Karpas-422 (cell line): Measurements from ENCODE around the gene TCOF1. TPM values are rescaled to one million over a fixed set of nuclear protein-coding genes. Genes with fewer than 3 reads are reported as not detected.

Experiments used
- DNase-seq: peaks from one replicate; pipeline ENCODE4 v3.0.0-alpha.2; 2015
- H2AFZ ChIP-seq: fragments of 200-600 bp; sonication (generic); 2 replicates; pipeline ENCODE4 v1.6.1; 2014; ENCODE audit warnings: antibody characterized with exemption, low read length, mixed read lengths
- H3K27ac ChIP-seq: fragments of 200-600 bp; sonication (generic); 2 replicates; pipeline ENCODE4 v1.5.1; 2014; ENCODE audit warnings: mild to moderate bottlenecking, low read length, moderate library complexity
- H3K27me3 ChIP-seq: fragments of 200-600 bp; sonication (generic); 2 replicates; pipeline ENCODE4 v1.6.1; 2014; ENCODE audit warnings: low read length, mixed read lengths
- H3K36me3 ChIP-seq: fragments of 200-600 bp; sonication (generic); 2 replicates; pipeline ENCODE4 v1.6.1; 2014; ENCODE audit warnings: low read length, mixed read lengths; ENCODE audit not compliant: insufficient read depth
- H3K4me1 ChIP-seq: fragments of 200-600 bp; sonication (generic); 2 replicates; pipeline ENCODE4 v1.6.1; 2014; ENCODE audit warnings: mild to moderate bottlenecking, low read length, mixed read lengths
- H3K4me2 ChIP-seq: fragments of 200-600 bp; sonication (generic); 2 replicates; pipeline ENCODE4 v1.6.1; 2014; ENCODE audit warnings: low read length, low read depth, mild to moderate bottlenecking; ENCODE audit not compliant: poor library complexity, severe bottlenecking
- H3K4me3 ChIP-seq: fragments of 200-600 bp; sonication (generic); 2 replicates; pipeline ENCODE4 v1.5.1; 2014; ENCODE audit warnings: mild to moderate bottlenecking, antibody characterized with exemption, low read length, mixed read lengths
- H3K79me2 ChIP-seq: fragments of 200-600 bp; sonication (generic); 2 replicates; pipeline ENCODE4 v1.6.1; 2014; ENCODE audit warnings: mild to moderate bottlenecking, low read length, mixed read lengths
- H3K9ac ChIP-seq: fragments of 200-600 bp; sonication (generic); 2 replicates; pipeline ENCODE4 v1.6.0; 2014; ENCODE audit warnings: low read length
- H3K9me2 ChIP-seq: fragments of 200-600 bp; sonication (generic), shearing (Covaris generic); replicated peaks from 2 replicates; pipeline ENCODE4 v1.6.0; 2014; ENCODE audit warnings: mild to moderate bottlenecking, low read length, moderate library complexity; ENCODE audit not compliant: insufficient read depth
- H3K9me3 ChIP-seq: fragments of 300-700, 200-600 bp; sonication (generic); 2 replicates; pipeline ENCODE4 v1.6.1; 2014; ENCODE audit warnings: low read length, mixed read lengths
- H4K20me1 ChIP-seq: fragments of 200-600 bp; sonication (generic); 2 replicates; pipeline ENCODE4 v1.6.1; 2014; ENCODE audit warnings: mild to moderate bottlenecking, antibody characterized with exemption, low read length, low read depth; ENCODE audit not compliant: insufficient read depth
- total RNA-seq: library from RNA; depleted of rRNA; stranded (reverse); fragments of >200 nt; shearing (Covaris generic); gene quantifications from 2 replicates; pipeline ENCODE4 v1.2.3, GENCODE V29; 2014; ENCODE audit warnings: low replicate concordance

Gene TCOF1
- total RNA-seq, 1 experiment from 2014 or later: 23.0 TPM

DNA sequence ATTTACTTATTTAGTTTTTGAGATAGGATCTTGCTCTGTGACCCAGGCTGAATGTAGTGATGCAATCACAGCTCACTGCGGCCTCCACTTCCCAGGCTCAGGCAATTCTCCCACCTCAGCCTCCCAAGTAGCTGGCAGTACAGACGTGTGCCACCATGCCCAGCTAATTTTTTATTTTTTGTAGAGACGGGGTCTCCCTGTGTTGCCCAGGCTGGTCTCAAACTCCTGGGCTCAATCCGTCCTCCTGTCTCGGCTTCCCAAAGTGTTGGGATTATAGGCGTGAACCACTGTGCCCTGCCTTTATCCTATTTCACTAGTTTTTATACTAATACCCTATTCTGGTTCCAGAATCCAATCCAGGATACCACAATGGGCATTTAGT lies 85.2 kb downstream of the TCOF1 start:
- Histone ChIP-seq H2AFZ (no peak overlapping the region), H3K9me3 (no peaks in the 10 kb centered on the region), H3K79me2 (peaks cover 7% of the 10 kb centered on the region), H3K4me3 (no peak overlapping the region), H3K4me1 (peaks cover 3% of the 10 kb centered on the region), H3K27ac (no peak overlapping the region), H4K20me1 (peaks cover 33% of the 10 kb centered on the region), H3K27me3 (no peaks in the 10 kb centered on the region), H3K9me2 (no peaks in the 10 kb centered on the region), H3K4me2 (no peak overlapping the region), H3K36me3 (peaks cover 43% of the 10 kb centered on the region), H3K9ac (no peak overlapping the region)
- DNase-seq: no peak

DNA sequence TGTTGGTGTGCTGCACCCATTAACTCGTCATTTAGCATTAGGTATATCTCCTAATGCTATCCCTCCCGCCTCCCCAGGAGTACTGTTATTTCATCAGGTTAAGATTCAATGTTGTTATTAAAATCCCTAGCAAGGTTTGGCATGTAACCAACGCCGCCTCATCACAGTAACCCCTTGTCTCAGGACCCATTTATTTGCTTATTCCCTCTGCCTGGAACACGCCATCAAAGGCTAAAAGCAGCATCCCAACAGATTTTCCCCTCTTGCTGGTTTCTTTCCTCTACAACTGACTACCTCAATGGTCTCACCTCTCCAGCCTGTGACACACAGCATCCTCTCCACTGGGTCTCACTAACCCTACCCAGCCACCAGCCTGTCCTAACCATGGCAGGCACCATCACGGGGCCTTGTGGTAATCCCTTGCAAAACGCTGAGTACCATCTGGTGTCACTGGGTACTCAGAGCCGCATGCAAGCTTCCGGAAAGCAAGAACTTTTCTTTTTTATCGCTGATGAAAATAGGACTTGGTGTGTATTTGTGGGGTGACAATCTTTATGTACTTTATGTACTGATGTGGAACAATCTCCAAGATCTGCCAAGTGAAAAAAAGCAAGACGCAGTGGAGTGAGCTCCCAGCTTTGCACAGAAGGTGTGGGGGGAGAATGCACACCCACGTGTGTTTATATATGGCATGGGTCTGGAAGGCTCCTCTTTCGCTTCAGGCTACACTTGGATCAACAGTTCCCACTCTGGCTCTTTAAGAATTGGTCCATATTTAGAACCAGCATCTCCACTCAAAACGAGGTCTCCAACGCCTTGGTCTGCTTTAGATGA lies 86.0 kb downstream of the TCOF1 start:
- H4K20me1 ChIP-seq: peaks cover 41% of the 10 kb centered on the region
- H3K27me3 ChIP-seq: no peaks in the 10 kb centered on the region
- peaks cover 50% of the 10 kb centered on the region for H3K36me3 ChIP-seq

GRCh38 chr5:150444770-150445169 lies 87.3 kb downstream of the TCOF1 start:
- Histone ChIP-seq H3K9ac (no peak overlapping the region), H4K20me1 (peaks cover 48% of the 10 kb centered on the region), H2AFZ (no peak overlapping the region), H3K9me2 (no peaks in the 10 kb centered on the region), H3K4me1 (peaks cover 13% of the 10 kb centered on the region), H3K27ac (no peak overlapping the region), H3K9me3 (no peaks in the 10 kb centered on the region), H3K4me2 (no peak overlapping the region), H3K27me3 (no peaks in the 10 kb centered on the region), H3K79me2 (peaks cover 26% of the 10 kb centered on the region), H3K4me3 (no peak overlapping the region), H3K36me3 (peaks cover 58% of the 10 kb centered on the region)
- DNase-seq: no peak

More for the DNA sequence above, 86.0 kb downstream of the TCOF1 start:
- no peak for DNase-seq
- no peak overlapping the region for H2AFZ ChIP-seq
- no peak overlapping the region for H3K4me3 ChIP-seq
- peaks cover 15% of the 10 kb centered on the region for H3K79me2 ChIP-seq
- no peak overlapping the region for H3K9ac ChIP-seq
- no peaks in the 10 kb centered on the region for H3K9me2 ChIP-seq
- H3K4me1 ChIP-seq: peaks cover 11% of the 10 kb centered on the region
- no peak overlapping the region for H3K27ac ChIP-seq
- no peak overlapping the region for H3K4me2 ChIP-seq
- H3K9me3 ChIP-seq: no peaks in the 10 kb centered on the region

DNA sequence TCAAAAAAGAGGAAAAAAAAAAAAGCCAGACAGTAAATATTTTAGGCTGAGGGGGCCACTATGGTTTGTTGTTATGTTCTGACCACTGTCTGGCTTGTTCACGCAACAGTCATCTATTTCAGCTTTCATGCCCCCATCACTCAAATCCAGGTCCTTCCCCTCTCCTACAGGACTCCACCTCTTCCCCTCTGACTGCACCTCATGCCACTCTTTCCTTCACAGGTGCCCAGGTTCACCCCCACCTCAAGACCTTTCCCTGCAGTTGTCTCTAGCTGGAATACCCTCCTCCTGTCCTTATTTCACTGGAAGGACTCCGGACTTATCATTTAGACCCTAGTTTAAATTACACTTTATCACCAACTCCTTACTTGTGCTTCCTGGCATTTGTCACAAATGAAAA lies 88.6 kb downstream of the TCOF1 start:
- DNase-seq: no peak
- Histone ChIP-seq H3K9ac (no peak overlapping the region), H3K9me2 (no peaks in the 10 kb centered on the region), H3K4me3 (no peak overlapping the region), H3K27ac (no peak overlapping the region), H3K9me3 (0 out of 2 replicates have a peak, but pooled peaks cover 3% of the 10 kb centered on the region), H3K27me3 (no peaks in the 10 kb centered on the region), H4K20me1 (peaks cover 48% of the 10 kb centered on the region), H3K4me1 (peaks cover 13% of the 10 kb centered on the region), H2AFZ (no peak overlapping the region), H3K36me3 (peaks cover 58% of the 10 kb centered on the region), H3K4me2 (no peak overlapping the region), H3K79me2 (peaks cover 26% of the 10 kb centered on the region)

DNA sequence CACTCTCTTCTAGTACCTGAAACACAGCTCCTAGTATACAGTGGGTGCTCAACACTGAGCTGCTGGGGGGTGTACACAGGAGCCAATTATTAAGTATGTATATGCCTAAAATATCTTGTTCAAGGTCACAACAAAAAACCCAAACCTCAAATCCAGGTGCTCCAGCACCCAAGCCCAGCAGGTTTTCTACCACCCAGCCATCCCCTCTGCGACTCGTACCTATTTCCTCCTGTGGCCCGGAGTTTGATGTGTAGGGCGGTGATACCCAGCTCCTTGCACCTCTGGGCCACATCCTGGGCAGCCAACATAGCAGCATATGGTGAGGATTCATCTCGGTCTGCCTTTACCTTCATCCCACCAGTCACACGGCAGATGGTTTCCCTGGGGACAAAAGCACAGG lies 89.1 kb downstream of the TCOF1 start:
- H3K4me3 ChIP-seq: no peak overlapping the region
- H3K4me1 ChIP-seq: peaks cover 13% of the 10 kb centered on the region
- no peak overlapping the region for H3K4me2 ChIP-seq
- no peak for DNase-seq
- H3K79me2 ChIP-seq: peaks cover 26% of the 10 kb centered on the region
- no peaks in the 10 kb centered on the region for H3K9me2 ChIP-seq
- no peak overlapping the region for H3K27ac ChIP-seq
- peaks cover 48% of the 10 kb centered on the region for H4K20me1 ChIP-seq
- H3K36me3 ChIP-seq: peaks cover 58% of the 10 kb centered on the region
- H2AFZ ChIP-seq: no peak overlapping the region
- no peaks in the 10 kb centered on the region for H3K27me3 ChIP-seq
- no peak overlapping the region for H3K9ac ChIP-seq
- H3K9me3 ChIP-seq: 0 out of 2 replicates have a peak, but pooled peaks cover 3% of the 10 kb centered on the region

GRCh38 chr5:150447188-150447587 lies 89.7 kb downstream of the TCOF1 start:
- Histone ChIP-seq H4K20me1 (peaks cover 48% of the 10 kb centered on the region), H3K4me1 (peaks cover 13% of the 10 kb centered on the region), H3K4me2 (peak overlapping the region; percentile 86), H3K27me3 (no peaks in the 10 kb centered on the region), H2AFZ (no peak overlapping the region), H3K9ac (no peak overlapping the region), H3K79me2 (peaks cover 26% of the 10 kb centered on the region), H3K9me3 (0 out of 2 replicates have a peak, but pooled peaks cover 3% of the 10 kb centered on the region), H3K4me3 (peak overlapping the region; percentile 79; the same call in 1 of the 2 replicates), H3K9me2 (no peaks in the 10 kb centered on the region), H3K36me3 (peaks cover 58% of the 10 kb centered on the region), H3K27ac (0 out of 2 replicates have a peak overlapping the region, but pooled peaks have one; percentile 66)
- no peak for DNase-seq

GRCh38 chr5:150448334-150448733 lies 90.8 kb downstream of the TCOF1 start:
- Histone ChIP-seq H3K9me2 (no peaks in the 10 kb centered on the region), H3K4me1 (peaks cover 13% of the 10 kb centered on the region), H3K4me2 (peak overlapping the region; percentile 86), H3K9me3 (0 out of 2 replicates have a peak, but pooled peaks cover 3% of the 10 kb centered on the region), H3K36me3 (peaks cover 58% of the 10 kb centered on the region), H3K4me3 (peak overlapping the region; percentile 79), H3K9ac (peak overlapping the region; percentile 81), H4K20me1 (peaks cover 48% of the 10 kb centered on the region), H3K27ac (peak overlapping the region; percentile 66), H3K79me2 (peaks cover 26% of the 10 kb centered on the region), H2AFZ (no peak overlapping the region), H3K27me3 (no peaks in the 10 kb centered on the region)
- DNase-seq: no peak

- Histone ChIP-seq H3K4me2 (peak overlapping the region; percentile 86), H3K27me3 (no peaks in the 10 kb centered on the region), H3K36me3 (peaks cover 52% of the 10 kb centered on the region), H3K79me2 (peaks cover 26% of the 10 kb centered on the region), H3K9me2 (no peaks in the 10 kb centered on the region), H3K9me3 (0 out of 2 replicates have a peak, but pooled peaks cover 3% of the 10 kb centered on the region), H3K4me3 (peak overlapping the region; percentile 79), H3K27ac (peak overlapping the region; percentile 66), H4K20me1 (peaks cover 44% of the 10 kb centered on the region), H3K4me1 (peaks cover 13% of the 10 kb centered on the region), H2AFZ (no peak overlapping the region), H3K9ac (peak overlapping the region; percentile 81)
- DNase-seq: no peak
These were observed 91.5 kb downstream of the TCOF1 start for GRCh38 chr5:150448952-150449516.
